ENCODE results near the gene ROR2.

GRCh38 chr9:91855196-91855595 lies 94.8 kb downstream of the ROR2 start:
- TF ChIP-seq CTCF (conservative IDR thresholded peaks at IDR 0.05; ENCODE audit: low read depth in 2 of 2) = no peak
- TF ChIP-seq JUNB (IDR thresholded peaks at IDR 0.05; ENCODE audit: unreplicated experiment) = no peak
- no peak for TF ChIP-seq POLR2AphosphoS5 (IDR thresholded peaks at IDR 0.05; ENCODE audit: low read depth)
- no peak for TF ChIP-seq EZH2phosphoT487 (IDR thresholded peaks at IDR 0.05; ENCODE audit: unreplicated experiment)

All from GM23338 (cell line).